Upper lobe of right lung (tissue), 1 donor: ENCODE measurements around the gene PRKCE. TPM values are rescaled to one million over a fixed set of nuclear protein-coding genes. Genes with fewer than 3 reads are reported as not detected.
A peak's percentile ranks its signal among the peaks of the same experiment; 100 is the strongest.

Experiments used
- ATAC-seq: fragments of 200-7000 bp; cut with Tn5 transposase; one replicate; pipeline ENCODE4 v1.9.1; 2020; ENCODE audit warnings: mild to moderate bottlenecking, moderate library complexity
- DNase-seq: peaks from one replicate; pipeline ENCODE4 v3.0.0-alpha.2; 2020
- H3K27ac ChIP-seq: fragments of 200-600 bp; one replicate; pipeline ENCODE4 v1.8.0; 2022
- H3K27me3 ChIP-seq: fragments of 200-600 bp; one replicate; pipeline ENCODE4 v1.8.0; 2022; ENCODE audit warnings: mild to moderate bottlenecking
- H3K36me3 ChIP-seq: fragments of 200-600 bp; one replicate; pipeline ENCODE4 v1.8.0; 2022
- H3K4me1 ChIP-seq: fragments of 200-600 bp; one replicate; pipeline ENCODE4 v1.8.0; 2022
- H3K4me3 ChIP-seq: fragments of 200-600 bp; one replicate; pipeline ENCODE4 v1.8.0; 2022; ENCODE audit warnings: mild to moderate bottlenecking
- H3K9me3 ChIP-seq: fragments of 200-600 bp; one replicate; pipeline ENCODE4 v1.8.0; 2022
- CTCF ChIP-seq: fragments of 200-600 bp; IDR thresholded peaks from one replicate; pipeline ENCODE4 v1.8.0; 2022; ENCODE audit warnings: antibody characterized with exemption
- intact Hi-C: fragments of 100-400 bp; cut with DNase I; formaldehyde crosslinking; loops from one replicate; pipeline ENCODE4 v1.11.0; 2022
- total RNA-seq: library from RNA; stranded (reverse); fragmentation: NEBNext Ultra II Directional; extraction: Animal tissue kit (Norgen Biotek cat#: 25700); gene quantifications from one replicate; pipeline ENCODE4 v1.2.1, GENCODE V29; 2021
- donor health status: DM: no; HTN: yes; CAD: no; lungs with severe emphysema.

PRKCE gene
- total RNA-seq, 1 donor from 2014 or later: 65.6 TPM

- no peaks in the 10 kb centered on the region for H3K36me3 ChIP-seq
- H3K4me3 ChIP-seq: no peak overlapping the region
- no peak for TF ChIP-seq CTCF
- no peak overlapping the region for H3K27ac ChIP-seq
- H3K4me1 ChIP-seq: peaks cover 23% of the 10 kb centered on the region
- no peaks in the 10 kb centered on the region for H3K9me3 ChIP-seq
- no peak for ATAC-seq
- no peak for DNase-seq
- no peaks in the 10 kb centered on the region for H3K27me3 ChIP-seq
- intact Hi-C loops: no loop called here
These were observed 112.3 kb downstream of the PRKCE start for GRCh38 chr2:45763797-45764196.

- H3K27me3 ChIP-seq: no peaks in the 10 kb centered on the region
- H3K4me3 ChIP-seq: no peak overlapping the region
- H3K4me1 ChIP-seq: peaks cover 24% of the 10 kb centered on the region
- TF ChIP-seq CTCF: no peak
- ATAC-seq: peak; percentile 73
- intact Hi-C loops: no loop called here
- no peak for DNase-seq
- H3K9me3 ChIP-seq: no peaks in the 10 kb centered on the region
- no peak overlapping the region for H3K27ac ChIP-seq
- no peaks in the 10 kb centered on the region for H3K36me3 ChIP-seq
These were observed 113.7 kb downstream of the PRKCE start for GRCh38 chr2:45765007-45765727.

- Histone ChIP-seq H3K36me3 (no peaks in the 10 kb centered on the region), H3K4me3 (no peak overlapping the region), H3K27me3 (no peaks in the 10 kb centered on the region), H3K27ac (no peak overlapping the region), H3K4me1 (peaks cover 30% of the 10 kb centered on the region), H3K9me3 (no peaks in the 10 kb centered on the region)
- no peak for TF ChIP-seq CTCF
- intact Hi-C loops: no loop called here
- ATAC-seq (peak; percentile 59), DNase-seq (no peak)
These were observed 114.3 kb downstream of the PRKCE start for GRCh38 chr2:45765728-45766254.

GRCh38 chr2:45768208-45768607 is 116.7 kb downstream of the PRKCE start:
- no peaks in the 10 kb centered on the region for H3K9me3 ChIP-seq
- H3K27ac ChIP-seq: no peak overlapping the region
- no peak overlapping the region for H3K4me3 ChIP-seq
- H3K4me1 ChIP-seq: peaks cover 35% of the 10 kb centered on the region
- ATAC-seq: no peak
- TF ChIP-seq CTCF: no peak
- intact Hi-C loops: no loop called here
- H3K27me3 ChIP-seq: no peaks in the 10 kb centered on the region
- DNase-seq: no peak
- no peaks in the 10 kb centered on the region for H3K36me3 ChIP-seq

GRCh38 chr2:45769056-45769455 is 117.6 kb downstream of the PRKCE start:
- no peak for ATAC-seq
- intact Hi-C loops: no loop called here
- H3K4me1 ChIP-seq: peaks cover 35% of the 10 kb centered on the region

More at GRCh38 chr2:45769056-45769455, 117.6 kb downstream of the PRKCE start:
- Histone ChIP-seq H3K36me3 (no peaks in the 10 kb centered on the region), H3K27me3 (no peaks in the 10 kb centered on the region), H3K4me3 (no peak overlapping the region), H3K27ac (no peak overlapping the region), H3K9me3 (no peaks in the 10 kb centered on the region)
- TF ChIP-seq CTCF: no peak
- no peak for DNase-seq
